ENCODE measurements around the gene BACE1. TPM values are rescaled to one million over a fixed set of nuclear protein-coding genes. Genes with fewer than 3 reads are reported as not detected.

Gene BACE1
- polyA plus RNA-seq, 1 donor from 2014 or later: 21.0 TPM

GRCh38 chr11:117356126-117356890, 40.3 kb upstream of the BACE1 start:
- Histone ChIP-seq H3K36me3 (ENCODE audit: insufficient read depth, low read length) (no peaks in the 10 kb centered on the region), H3K9me3 (ENCODE audit: low read length) (no peaks in the 10 kb centered on the region)

GRCh38 chr11:117354550-117354949, 38.5 kb upstream of the BACE1 start:
- H3K9me3 ChIP-seq (ENCODE audit: low read length): no peaks in the 10 kb centered on the region
- H4K20me1 ChIP-seq (ENCODE audit: insufficient read depth): no peaks in the 10 kb centered on the region
- no peak overlapping the region for H3K27ac ChIP-seq (ENCODE audit: low read length)
- H3K27me3 ChIP-seq (ENCODE audit: insufficient read depth, low read depth, low read length): no peaks in the 10 kb centered on the region
- H2AFZ ChIP-seq (ENCODE audit: low read depth, low read length): no peak overlapping the region
- no peak overlapping the region for H3K4me3 ChIP-seq (ENCODE audit: low read length)
- no peaks in the 10 kb centered on the region for H3K9me2 ChIP-seq (ENCODE audit: insufficient read depth, low read length)
- H3F3A ChIP-seq (ENCODE audit: insufficient read depth, low read length, poor library complexity, severe bottlenecking): no peaks in the 10 kb centered on the region
- no peak overlapping the region for H3K4me2 ChIP-seq (ENCODE audit: low read length)
- H3K36me3 ChIP-seq (ENCODE audit: insufficient read depth, low read length): no peaks in the 10 kb centered on the region
- no peak for TF ChIP-seq REST (IDR thresholded peaks at IDR 0.05; ENCODE audit: borderline replicate concordance)
- TF ChIP-seq RAD21 (conservative IDR thresholded peaks at IDR 0.05): no peak
- TF ChIP-seq SMC3 (conservative IDR thresholded peaks at IDR 0.05; ENCODE audit: poor library complexity): no peak
- TF ChIP-seq TAF1 (IDR thresholded peaks at IDR 0.05; ENCODE audit: low read depth): no peak
- no peak for TF ChIP-seq POLR2AphosphoS5 (IDR thresholded peaks at IDR 0.05)
- no peak for TF ChIP-seq MXI1 (conservative IDR thresholded peaks at IDR 0.05; ENCODE audit: poor library complexity, severe bottlenecking)
- no peak for TF ChIP-seq CTCF (IDR thresholded peaks at IDR 0.05; ENCODE audit: poor library complexity, severe bottlenecking)
- TF ChIP-seq EZH2 (IDR thresholded peaks at IDR 0.05; ENCODE audit: borderline replicate concordance, insufficient read depth, low read length, poor library complexity, severe bottlenecking): no peak
- no peak for TF ChIP-seq EP300 (conservative IDR thresholded peaks at IDR 0.05; ENCODE audit: poor library complexity, severe bottlenecking)
- H3K79me2 ChIP-seq (replicated peaks; ENCODE audit: insufficient read depth, low read length): no peaks in the 10 kb centered on the region
- no peak overlapping the region for H3K9ac ChIP-seq (ENCODE audit: low read length)

More at GRCh38 chr11:117356126-117356890, 40.3 kb upstream of the BACE1 start:
- Histone ChIP-seq H3K9ac (ENCODE audit: low read length) (no peak overlapping the region), H3K4me3 (ENCODE audit: low read length) (no peak overlapping the region), H3K79me2 (replicated peaks; ENCODE audit: insufficient read depth, low read length) (no peaks in the 10 kb centered on the region), H4K20me1 (ENCODE audit: insufficient read depth) (no peaks in the 10 kb centered on the region), H3K4me2 (ENCODE audit: low read length) (no peak overlapping the region), H3K9me2 (ENCODE audit: insufficient read depth, low read length) (no peaks in the 10 kb centered on the region), H3K27ac (ENCODE audit: low read length) (no peak overlapping the region), H3K27me3 (ENCODE audit: insufficient read depth, low read depth, low read length) (no peaks in the 10 kb centered on the region), H2AFZ (ENCODE audit: low read depth, low read length) (no peak overlapping the region), H3F3A (ENCODE audit: insufficient read depth, low read length, poor library complexity, severe bottlenecking) (no peaks in the 10 kb centered on the region)
- TF ChIP-seq EP300 (conservative IDR thresholded peaks at IDR 0.05; ENCODE audit: poor library complexity, severe bottlenecking): no peak
- TF ChIP-seq REST (IDR thresholded peaks at IDR 0.05; ENCODE audit: borderline replicate concordance): no peak
- TF ChIP-seq MXI1 (conservative IDR thresholded peaks at IDR 0.05; ENCODE audit: poor library complexity, severe bottlenecking): no peak
- no peak for TF ChIP-seq TAF1 (IDR thresholded peaks at IDR 0.05; ENCODE audit: low read depth)

All from neural cell (in vitro differentiated cells).